ENCODE measurements around the gene C2CD2. TPM values are rescaled to one million over a fixed set of nuclear protein-coding genes. Genes with fewer than 3 reads are reported as not detected.

C2CD2 gene
- total and polyA plus RNA-seq, 2 donors (not counting 3 experiments of a cell fraction or from before 2014, with no cell fraction given) = 32.6 to 41.2 TPM

DNA sequence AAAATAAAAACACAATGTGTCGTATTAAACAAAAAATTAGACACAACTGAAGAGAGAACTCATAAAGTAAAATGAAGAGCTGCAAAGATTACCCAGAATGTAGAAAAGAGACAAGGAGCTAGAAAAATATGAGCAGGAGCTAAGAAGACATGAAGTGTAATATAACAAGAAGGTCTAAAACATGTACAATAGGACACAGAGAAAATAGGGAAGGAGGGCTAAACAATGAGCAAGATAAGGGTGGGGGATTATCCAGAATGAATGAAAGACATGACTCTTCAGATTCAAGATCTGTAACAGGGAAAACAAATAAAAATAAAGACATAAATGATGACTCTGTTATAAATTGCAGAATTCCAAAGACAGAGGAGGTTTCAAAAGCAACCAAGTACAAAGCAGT lies 112.9 kb downstream of the C2CD2 start:
- no TSS peak for BruUV-seq (replicated peaks)
- H3K36me3 ChIP-seq (ENCODE audit: control insufficient read depth in 2 of 2, extremely low read depth in 1 of 2, insufficient read depth in 2 of 2, low read length in 2 of 2) = peaks cover 3 to 11% of the 10 kb centered on the region in 2 experiments
- H3K4me1 ChIP-seq (ENCODE audit: control insufficient read depth, extremely low read depth, insufficient read depth, low read length) = no peaks in the 10 kb centered on the region
- no peaks in the 10 kb centered on the region for H3K79me2 ChIP-seq (ENCODE audit: control insufficient read depth, insufficient read depth, low read length)
- TF ChIP-seq POLR2AphosphoS5 (IDR thresholded peaks at IDR 0.05; ENCODE audit: insufficient read depth, low read depth, low read length) = no peak
- TF ChIP-seq JUN (IDR thresholded peaks at IDR 0.05; ENCODE audit: borderline replicate concordance, insufficient read depth, insufficient read length, low read depth) = no peak
- TF ChIP-seq POLR2A (IDR thresholded peaks at IDR 0.05; ENCODE audit: low read depth, low read length) = no peak
- TF ChIP-seq, protein P1, sequence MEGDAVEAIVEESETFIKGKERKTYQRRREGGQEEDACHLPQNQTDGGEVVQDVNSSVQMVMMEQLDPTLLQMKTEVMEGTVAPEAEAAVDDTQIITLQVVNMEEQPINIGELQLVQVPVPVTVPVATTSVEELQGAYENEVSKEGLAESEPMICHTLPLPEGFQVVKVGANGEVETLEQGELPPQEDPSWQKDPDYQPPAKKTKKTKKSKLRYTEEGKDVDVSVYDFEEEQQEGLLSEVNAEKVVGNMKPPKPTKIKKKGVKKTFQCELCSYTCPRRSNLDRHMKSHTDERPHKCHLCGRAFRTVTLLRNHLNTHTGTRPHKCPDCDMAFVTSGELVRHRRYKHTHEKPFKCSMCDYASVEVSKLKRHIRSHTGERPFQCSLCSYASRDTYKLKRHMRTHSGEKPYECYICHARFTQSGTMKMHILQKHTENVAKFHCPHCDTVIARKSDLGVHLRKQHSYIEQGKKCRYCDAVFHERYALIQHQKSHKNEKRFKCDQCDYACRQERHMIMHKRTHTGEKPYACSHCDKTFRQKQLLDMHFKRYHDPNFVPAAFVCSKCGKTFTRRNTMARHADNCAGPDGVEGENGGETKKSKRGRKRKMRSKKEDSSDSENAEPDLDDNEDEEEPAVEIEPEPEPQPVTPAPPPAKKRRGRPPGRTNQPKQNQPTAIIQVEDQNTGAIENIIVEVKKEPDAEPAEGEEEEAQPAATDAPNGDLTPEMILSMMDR (IDR thresholded peaks at IDR 0.05; ENCODE audit: extremely low read depth in 1 of 2, insufficient read depth in 1 of 2, low read depth in 1 of 2, low read length in 2 of 2) = no peak
- TF ChIP-seq EZH2 (IDR thresholded peaks at IDR 0.05; ENCODE audit: borderline replicate concordance, low read depth, low read length, severe bottlenecking) = no peak
- TF ChIP-seq, protein P2, sequence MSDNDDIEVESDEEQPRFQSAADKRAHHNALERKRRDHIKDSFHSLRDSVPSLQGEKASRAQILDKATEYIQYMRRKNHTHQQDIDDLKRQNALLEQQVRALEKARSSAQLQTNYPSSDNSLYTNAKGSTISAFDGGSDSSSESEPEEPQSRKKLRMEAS (IDR thresholded peaks at IDR 0.05; ENCODE audit: insufficient read depth, insufficient read length) = no peak
- TF ChIP-seq GATA2 (IDR thresholded peaks at IDR 0.05; ENCODE audit: insufficient read depth, insufficient read length, low read depth, low read length) = no peak
- TF ChIP-seq FOS (IDR thresholded peaks at IDR 0.05; ENCODE audit: borderline replicate concordance, insufficient read depth, low read length) = no peak
- no peak for TF ChIP-seq MYC (IDR thresholded peaks at IDR 0.05; ENCODE audit: low read depth, low read length)
- H3K27me3 ChIP-seq (ENCODE audit: control insufficient read depth in 2 of 2, insufficient read depth in 2 of 2, low read length in 2 of 2) = no peaks in the 10 kb centered on the region
- no peaks in the 10 kb centered on the region for H3K9me3 ChIP-seq (replicated peaks; ENCODE audit: control insufficient read depth, insufficient read depth, low read length)
- H3K4me3 ChIP-seq (replicated peaks in 1 of 3; ENCODE audit: insufficient read depth in 1 of 3, low read depth in 1 of 3, low read length in 3 of 3) = no peak overlapping the region
- H3K4me2 ChIP-seq (ENCODE audit: insufficient read depth, low read length) = no peak overlapping the region
- no peak for DNase-seq (ENCODE audit: low read depth, low spot score)
- dilution Hi-C loops (cut with MboI; ENCODE audit: extremely low pct_ligation_motif_present, low sequenced_read_pairs) (no loop called here), intact Hi-C loops (cut with micrococcal nuclease) (no loop called here)
- FAIRE-seq = no peak
- ChIA-PET POLR2A (no interaction called here), CTCF (interaction anchor here (0.6 to 0.8 kb wide), 2 partner anchors 25 to 27 kb away, joined by 3 read pairs; no protein-coding TSS in a partner anchor)
- no peak overlapping the region for H2AFZ ChIP-seq (ENCODE audit: low read depth, low read length)
- H3K27ac ChIP-seq (ENCODE audit: insufficient read depth, low read depth, low read length) = no peak overlapping the region
- H4K20me1 ChIP-seq (replicated peaks; ENCODE audit: control insufficient read depth, extremely low read depth, insufficient read depth, low read length) = no peaks in the 10 kb centered on the region
- H3K9ac ChIP-seq (replicated peaks; ENCODE audit: extremely low read depth, insufficient read depth, low read length) = no peak overlapping the region
- H3K9me1 ChIP-seq (replicated peaks; ENCODE audit: control insufficient read depth, extremely low read depth, insufficient read depth, low read length) = no peaks in the 10 kb centered on the region

Measured in endothelial cell of umbilical vein (primary cell).